HT1080 (cell line): ENCODE results near the gene GUCD1. TPM values are rescaled to one million over a fixed set of nuclear protein-coding genes. Genes with fewer than 3 reads are reported as not detected.
A peak's percentile ranks its signal among the peaks of the same experiment; 100 is the strongest.

Experiments used
- DNase-seq: peaks from one replicate; pipeline ENCODE4 v3.0.0-alpha.2; 2015; ENCODE audit warnings: low read depth
- total RNA-seq: library from RNA; depleted of rRNA; stranded (reverse); fragments of >200 nt; shearing (Covaris generic); gene quantifications from 2 replicates; pipeline ENCODE4 v1.2.3, GENCODE V29; 2014

Gene GUCD1
- total RNA-seq, 1 experiment from 2014 or later = 172 TPM

DNA sequence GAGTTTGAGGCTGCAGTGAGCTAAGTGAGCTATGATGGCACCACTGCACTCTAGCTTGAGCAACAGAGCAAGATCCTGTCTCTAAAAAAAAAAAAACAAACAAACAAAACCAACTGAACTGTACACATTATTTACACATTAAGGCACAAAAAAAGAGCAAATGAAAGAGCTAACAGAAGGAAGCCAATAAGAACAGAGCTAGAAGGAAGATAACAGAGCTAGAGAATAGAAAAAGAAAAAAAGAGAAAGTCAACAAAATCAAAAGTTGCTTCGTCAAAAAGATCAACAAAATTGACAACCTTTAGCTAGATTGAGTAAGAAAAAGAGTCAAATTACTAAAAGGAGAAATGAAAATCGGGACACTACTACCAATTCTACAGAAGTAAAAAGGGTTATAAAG, 25.0 kb downstream of the GUCD1 start:
- no peak for DNase-seq

DNA sequence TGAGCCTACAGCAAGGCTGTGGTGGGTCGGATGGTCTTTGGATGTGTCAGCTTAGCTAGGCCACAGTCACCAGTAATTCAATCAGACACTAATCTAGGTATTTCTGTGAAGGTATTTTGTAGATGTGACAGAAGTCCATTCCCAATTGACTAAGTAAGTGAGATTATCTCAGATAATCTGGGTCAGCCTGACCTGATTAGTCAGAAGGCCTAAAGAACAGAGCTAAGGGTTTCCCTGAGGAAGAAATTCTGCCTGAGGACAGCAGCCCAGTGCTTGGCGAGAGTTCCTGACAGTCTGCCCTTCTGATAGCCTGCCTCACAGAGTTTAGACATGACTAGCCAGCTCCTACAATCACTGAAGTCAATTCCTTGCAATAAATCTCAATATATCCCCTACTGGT, 28.7 kb downstream of the GUCD1 start:
- no peak for DNase-seq

DNA sequence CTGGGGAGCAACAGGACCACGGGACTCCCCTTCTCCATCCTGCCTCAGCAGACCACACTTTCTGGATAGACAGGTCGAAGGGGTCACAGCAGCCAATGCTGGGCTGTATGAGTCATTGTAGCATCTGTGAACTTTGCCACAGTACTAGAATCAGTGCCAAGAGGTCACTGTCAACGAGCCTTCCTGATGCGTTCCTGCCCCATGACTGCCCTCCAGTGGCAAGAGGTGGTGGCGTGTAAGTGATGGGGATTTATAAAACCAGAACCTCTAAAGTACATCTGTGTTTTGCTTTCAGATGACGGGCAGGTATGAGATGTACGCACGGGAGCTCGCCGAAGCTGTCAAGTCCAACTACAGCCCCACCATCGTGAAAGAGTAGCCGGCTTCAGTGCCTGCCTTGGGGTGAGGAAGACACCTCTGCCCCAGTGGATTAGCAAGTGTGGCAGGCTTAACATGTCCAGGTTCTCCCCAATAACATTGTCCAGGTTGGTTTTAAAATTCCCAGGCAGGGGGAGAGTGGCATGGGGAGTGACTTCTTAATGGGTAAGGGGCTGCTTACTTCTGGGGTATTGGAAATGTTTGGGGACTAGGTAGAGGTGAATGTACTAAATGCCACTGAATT, 29.4 kb downstream of the GUCD1 start:
- peak; percentile 51 for DNase-seq

DNA sequence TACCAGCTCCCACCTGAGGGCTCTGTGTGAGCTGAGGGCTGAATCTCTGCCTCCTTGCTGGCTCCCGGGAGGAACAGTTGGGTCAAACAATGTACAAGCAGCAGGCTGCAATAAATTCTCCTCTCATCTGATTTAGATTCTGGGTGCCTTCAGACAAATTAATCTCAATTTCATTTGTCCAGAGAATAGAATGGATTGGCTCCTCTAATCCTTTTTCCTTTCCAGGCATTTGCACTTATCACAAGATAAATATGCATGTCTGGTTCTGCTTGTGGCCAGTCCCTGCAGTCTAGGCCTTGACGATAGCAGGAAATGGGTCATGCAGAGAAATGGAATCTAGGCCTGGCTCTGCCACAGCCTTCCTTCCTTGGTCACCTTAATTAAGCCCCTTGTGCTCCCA, 31.1 kb downstream of the GUCD1 start:
- peak; percentile 26 for DNase-seq

DNA sequence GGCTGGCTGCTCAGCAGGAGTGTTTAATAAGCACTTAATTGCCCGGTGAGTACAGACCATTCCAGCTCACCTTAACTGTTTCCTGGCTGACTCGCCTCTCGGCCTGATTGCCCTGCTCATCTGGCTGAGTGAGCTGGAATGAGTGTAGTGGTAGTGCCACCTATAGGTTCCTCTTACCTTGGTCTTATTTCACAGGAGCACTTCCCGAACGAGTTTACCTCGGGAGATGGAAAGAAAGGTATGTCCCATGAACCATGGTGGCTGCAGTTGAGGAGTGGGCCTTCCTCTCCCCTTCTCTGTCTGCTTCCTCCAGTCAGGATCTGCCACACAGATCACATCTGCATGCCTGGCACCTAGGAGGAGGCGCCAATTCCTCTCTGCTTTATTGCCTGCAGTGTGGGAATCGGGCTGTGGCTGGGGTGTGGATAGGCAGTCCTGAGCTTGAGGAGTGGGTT, 33.1 kb downstream of the GUCD1 start:
- peak; percentile 69 for DNase-seq

DNA sequence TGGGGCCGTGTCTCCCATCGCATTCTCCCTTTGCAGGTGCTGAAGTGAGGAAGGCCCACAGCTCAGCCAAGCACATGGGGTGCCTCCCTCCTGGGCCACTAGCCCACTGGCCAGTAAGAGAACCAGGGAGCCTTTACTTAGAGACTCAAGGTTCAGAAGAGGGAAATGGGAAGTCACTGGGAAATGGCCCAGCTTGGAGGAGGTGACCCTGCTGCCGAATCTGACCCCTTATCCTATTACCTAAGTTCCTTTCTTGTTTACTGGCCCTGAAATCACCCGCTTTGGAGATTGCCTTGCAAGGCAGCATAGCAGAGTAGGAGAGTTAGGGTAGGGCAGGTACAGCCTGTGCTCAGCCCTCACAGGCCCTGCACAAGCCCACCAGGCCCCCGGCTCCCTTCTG, 35.4 kb downstream of the GUCD1 start:
- no peak for DNase-seq

DNA sequence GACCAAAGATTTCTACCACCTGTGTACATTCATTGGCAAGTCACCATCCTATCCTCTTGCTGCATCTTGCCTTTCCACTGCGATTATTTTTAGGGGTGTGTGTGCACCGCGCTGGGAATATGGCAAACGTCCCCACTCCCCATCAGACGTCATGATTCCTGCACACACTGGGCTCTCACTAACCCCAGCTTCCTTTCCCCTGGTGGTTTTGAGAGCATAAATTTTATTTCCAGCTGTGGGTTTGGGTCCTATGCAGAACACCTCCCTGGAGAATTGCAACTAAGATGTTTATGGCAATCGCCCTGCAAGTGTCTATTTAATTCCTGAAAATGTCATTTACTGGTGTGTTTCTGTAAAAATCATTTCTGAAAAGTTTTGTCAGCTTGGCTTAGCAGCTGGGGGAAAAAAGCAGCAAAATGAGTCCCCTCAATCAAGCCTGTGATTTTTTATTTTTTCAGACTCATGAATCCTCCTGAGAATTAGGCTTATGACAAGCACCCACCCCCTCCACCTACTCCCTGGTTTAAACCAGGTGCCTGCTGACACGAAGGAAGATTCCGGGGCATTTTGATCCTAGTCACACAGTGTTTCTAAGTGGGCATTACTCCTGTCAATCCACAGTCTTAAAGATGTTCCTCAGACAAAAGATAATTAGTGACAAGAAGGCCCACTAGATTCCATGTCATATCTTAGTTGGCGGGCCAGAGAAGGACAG, 36.0 kb downstream of the GUCD1 start:
- no peak for DNase-seq

DNA sequence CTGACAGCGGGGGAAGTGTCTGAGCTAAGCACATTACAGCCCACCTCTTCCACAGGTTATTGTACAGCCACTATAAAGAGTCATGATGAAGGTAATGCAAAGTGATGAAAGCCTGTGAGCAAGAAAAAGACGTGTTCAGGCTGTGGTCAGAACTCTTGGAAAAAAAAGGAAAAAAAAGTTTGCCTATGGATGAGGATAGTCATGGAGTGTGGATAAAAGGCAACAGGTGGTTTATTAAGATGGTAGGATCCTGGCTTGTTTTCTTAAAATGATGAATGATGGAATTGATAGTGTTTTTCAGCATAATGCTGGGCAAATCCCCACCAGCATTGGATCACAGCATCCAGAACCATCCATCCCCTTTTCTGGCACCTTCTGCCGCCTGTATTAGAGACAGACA, 36.7 kb downstream of the GUCD1 start:
- no peak for DNase-seq

DNA sequence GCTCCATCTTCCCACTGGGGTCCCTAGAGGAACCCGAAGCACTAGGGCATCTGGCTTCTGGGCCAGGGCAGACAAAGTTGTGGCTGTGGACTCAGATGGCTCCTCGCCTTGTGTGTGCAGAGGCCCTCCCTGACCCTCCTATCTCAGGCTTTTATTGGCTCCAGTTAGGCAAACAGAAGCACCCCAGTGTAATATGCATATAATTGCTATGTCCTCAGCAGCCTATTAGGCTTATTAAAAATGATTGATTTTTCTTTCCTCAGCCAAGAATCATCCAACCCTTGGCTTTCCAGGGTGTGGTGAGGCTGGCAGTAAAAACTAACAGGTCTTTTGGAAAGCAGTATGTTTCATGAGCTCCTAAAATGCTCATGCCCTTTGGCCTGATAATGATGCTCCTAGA, 37.5 kb downstream of the GUCD1 start:
- no peak for DNase-seq

DNA sequence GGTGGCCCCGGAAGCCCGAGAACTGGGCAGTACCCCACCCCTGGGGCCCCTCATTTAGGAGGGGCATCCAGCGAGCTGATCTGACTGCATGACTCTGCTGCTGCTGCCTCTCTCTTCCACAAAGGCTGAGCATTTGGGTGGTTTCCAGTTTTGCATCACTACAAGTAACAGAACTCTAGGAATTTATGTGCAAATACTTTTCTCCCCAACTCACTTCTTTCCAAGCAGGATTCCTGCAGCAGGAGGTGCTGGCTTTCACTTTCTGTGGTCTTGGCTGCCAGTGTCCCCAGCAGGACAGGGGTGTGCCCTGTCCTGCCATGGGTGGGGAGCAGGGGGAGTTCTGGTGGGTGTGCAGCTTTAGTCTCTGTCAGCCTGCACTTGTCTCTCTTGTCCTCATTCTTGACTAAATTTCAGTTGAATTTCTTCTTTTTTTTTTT, 38.6 kb downstream of the GUCD1 start:
- DNase-seq = peak; percentile 47

DNA sequence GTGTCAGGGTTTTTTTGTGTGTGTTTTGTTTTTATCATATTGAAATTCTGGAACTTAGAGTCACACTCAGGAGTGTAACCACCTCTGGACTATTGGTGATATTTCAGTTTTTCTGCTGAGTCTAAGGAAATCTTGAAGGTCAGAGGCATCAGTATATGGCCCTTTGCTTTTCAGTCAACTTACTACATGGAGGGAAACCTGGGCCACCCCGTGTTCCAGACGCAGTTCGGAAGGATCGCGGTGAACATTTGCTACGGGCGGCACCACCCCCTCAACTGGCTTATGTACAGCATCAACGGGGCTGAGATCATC, 40.0 kb downstream of the GUCD1 start:
- no peak for DNase-seq

DNA sequence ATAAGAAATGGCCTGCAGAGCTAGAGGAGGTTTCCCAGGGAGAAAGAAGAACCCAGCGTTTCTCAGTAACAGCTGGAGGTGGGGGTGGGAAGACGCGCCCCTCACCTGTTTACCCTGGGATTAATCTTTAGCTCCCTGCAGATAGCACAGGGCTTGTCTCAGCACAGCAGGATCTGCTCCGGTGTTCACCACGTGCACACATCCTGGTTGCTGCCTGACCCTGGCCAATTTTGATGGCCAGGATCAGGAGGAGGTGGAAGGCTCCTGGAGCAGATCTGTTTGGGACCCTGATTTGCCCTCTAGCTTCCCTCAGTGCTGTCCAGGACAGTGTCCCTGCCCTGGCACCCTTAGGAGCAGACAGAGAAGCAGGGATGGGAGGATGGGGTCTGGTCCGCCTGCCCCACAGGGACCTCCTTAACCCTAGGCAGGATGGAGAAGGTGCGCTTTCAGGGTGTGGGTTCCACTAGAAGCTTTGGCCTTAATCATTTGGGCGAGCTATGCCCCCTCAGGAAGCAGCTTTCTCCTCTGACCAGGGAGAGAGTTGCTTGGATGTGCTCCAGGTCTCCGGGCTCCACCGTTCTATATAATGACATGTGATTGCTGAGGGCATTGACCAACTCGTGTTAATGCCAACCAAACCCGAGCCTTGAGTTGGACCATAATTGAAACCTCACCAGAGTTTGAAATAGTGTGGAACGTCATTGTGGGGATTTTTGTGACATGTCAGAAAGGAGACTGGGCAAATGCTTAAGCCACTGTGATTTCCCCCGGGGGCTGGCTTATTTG, 40.5 kb downstream of the GUCD1 start:
- no peak for DNase-seq

DNA sequence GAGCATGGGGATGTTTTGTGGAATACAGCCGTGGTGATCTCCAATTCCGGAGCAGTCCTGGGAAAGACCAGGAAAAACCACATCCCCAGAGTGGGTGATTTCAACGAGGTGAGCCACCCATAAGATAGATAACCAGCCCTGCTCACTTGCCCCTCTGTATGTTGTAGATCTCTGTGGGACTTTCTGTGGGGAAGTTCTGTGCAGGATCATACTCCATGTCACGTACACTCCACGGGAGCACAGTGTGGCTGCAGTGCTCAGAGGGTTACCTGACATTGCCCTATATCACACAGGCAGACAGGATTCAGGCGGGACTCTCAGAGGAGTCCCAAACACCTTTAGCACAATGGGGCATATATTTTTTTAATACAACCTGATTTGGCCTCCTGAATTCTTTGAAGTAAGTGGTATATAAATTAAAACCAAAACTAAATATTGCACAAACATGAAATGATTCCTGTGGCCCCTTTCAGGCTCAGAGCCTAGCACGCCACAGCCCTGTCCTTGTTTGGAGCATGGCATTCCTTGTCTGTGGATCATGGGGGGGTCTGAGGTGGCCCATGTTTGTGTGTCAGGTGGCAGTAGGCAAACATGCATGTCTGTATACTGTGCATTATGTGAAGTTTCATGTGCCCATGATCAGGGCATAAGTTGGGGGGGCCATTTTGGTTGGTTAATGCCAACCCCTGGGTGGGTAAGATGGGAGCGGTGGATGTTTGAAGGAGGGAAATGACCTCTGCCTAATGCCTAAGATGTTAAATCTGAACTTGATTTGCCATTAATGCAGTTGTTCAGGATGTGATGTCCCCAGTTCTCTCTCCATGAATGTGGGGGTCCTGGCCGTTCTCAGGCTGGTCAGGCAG, 41.3 kb downstream of the GUCD1 start:
- no peak for DNase-seq

DNA sequence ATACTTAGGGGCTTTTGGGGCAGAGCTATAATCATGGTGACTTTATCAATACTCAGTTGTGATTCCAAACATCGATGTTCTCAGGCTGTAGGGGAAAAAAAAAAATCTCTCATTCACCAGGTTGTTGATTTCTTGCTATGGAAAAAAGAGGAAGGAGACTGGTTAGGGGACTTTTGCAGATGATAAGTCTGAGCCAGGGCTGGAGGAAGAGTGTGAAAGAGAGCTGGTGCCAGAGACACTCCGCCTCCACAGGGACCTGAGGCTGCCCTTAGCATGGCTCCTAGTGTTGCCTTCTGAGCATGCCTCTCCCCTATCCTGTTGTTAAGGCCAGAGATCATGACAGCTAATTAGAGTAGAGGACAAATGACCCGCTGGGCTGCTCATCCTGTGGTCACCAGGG, 42.9 kb downstream of the GUCD1 start:
- no peak for DNase-seq

DNA sequence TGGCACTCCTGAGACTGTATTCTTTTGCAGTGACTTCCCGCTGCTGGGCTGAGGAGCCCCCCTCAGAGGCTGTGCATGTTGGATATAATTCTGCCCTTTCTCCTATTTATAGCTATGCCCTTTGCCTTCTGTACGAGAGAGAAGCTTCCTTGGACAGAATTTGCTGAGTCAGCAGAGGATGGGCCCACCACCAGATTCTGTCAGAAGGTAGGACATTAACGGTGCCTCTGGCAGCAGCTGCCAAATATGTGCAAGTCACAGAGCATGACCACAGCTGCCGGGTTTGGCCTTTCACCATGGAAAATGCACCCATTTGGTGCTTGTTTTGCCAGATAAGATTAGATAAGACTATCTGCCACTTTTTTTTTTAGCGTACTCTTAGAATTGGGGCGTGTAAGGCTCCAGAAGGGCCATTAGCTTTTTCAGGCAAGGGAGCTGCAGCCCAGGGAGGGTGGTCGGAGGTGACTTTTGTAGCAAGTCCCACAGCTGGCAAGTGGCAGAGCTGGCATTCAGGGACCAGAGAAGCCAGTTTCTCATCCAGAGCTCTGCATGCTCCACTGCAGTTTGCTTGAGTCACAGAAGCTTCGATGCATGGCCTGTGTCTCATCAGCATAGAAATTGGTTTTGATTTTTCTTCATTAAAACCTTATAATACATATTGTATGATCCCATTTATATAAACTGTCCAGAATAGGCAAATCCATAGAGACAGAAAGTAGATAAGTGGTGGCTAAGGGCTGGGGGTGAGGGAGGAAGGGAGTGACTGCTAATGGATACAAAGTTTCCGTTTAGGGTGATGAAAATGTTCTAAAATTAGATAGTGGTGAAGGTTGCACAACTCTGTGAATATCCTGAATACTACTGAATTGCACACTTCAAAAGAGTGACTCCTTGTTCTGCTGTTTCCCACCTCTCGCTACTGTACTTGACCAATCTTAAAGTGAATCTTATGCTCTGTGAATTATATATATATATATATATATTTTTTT, 44.0 kb downstream of the GUCD1 start:
- peak; percentile 50 for DNase-seq

DNA sequence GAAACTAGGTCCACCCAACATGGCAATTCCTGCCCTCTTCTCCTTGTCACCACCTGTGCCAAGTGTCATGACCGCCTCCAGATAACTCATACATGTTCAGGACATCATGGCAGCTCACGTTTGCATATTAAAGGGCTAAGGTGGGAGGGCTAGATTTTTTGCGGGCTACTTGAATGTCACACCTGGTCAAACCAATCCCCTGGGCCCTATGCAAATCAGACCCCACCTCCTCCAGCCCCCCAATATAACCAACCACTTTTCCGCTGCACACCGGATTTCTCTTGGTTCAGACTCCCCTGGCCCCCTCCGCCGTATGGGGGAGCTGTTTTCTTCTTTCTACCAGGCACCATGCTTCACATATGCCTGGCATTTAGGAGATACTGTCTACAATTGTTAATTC, 47.2 kb downstream of the GUCD1 start:
- no peak for DNase-seq

DNA sequence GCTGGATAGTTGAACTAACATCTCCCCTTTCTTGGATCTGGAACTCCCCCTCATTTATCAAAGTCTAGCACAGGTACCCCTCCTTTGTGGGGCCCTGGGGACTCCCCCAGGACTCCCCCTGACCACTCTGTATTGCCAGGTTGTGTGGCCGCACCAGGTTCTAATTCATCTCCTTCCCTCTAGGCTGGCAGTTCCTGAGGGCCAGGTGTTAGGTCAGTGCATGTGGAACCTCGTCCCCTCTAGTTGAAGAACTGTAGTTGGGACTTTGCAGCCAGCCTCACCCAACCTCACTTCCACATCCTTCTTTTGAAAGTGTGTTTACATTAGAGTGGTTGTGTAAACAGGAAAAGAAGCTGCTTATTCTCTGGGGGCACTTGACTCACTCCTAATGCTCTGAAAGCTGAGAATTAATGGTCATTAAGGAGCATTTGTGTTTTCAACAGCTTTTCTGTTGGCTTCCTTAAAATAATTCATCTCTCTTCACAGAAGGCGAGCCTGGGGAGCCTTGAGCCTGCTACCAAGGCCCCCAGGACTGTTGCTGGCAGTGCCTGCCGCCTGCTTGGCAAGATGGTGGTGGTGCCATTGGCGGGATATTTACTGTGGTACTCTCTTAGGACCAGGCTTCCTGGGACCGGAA, 48.0 kb downstream of the GUCD1 start:
- DNase-seq = no peak

DNA sequence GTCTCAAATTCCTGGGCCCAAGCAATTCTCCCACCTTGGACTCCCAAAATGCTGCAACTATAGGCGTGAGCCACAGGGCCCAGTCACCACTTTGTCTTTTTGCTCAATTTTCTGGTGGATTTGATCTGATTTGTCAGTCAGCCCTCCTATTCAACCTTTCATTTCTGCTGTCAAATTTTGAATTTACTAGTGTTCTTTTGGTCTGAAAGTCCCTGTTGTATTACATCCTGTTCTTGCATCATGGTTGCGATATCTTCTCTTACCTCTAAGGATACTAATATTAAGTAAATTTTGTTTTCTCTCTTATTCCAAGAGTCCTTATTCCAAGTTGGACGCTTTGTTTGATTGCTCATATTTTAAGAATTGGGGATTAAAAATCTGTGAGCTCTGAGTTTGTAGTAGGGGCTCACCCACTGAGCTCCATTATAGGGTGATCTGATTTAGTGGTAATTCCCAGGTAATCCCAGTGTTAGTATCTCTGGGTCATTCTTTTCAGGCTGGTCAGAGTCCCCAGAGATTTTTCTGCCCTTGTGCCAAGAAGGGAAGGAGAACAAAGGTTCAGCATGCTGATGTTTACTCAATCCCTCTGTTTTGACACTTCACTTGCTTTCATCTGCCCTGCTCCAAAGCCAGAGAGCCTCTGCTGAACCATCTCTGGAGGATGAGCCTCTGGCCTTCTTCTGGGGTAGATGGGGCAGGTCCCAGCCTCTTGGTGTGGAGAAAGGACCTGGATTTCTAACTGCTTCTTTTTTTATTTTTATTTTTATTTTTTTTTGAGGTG, 49.8 kb downstream of the GUCD1 start:
- DNase-seq = no peak

DNA sequence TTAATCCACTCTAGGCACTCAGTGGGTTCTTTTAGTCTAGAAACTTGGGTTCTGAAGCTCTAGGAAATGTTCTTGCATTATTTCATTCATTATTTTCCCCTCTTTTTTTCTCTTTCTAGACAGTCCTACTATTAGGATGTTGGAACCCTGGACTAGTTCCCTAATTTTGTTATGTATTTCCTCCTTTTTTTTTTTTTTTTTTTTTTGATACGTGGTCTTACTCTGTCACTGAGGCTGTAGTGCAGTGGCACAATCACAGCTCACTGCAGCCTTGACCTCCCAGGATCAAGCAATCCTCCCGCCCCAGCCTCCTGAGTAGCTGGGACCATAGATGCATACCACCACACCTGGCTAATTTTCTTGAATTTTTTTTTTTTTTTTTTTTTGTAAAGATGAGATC, 50.4 kb downstream of the GUCD1 start:
- DNase-seq = no peak
